NCI-H2227 treated with DMSO at 0.1 percent for 48 hours (cell line): Measurements from ENCODE around the gene ERBB2.
A peak's percentile ranks its signal among the peaks of the same experiment; 100 is the strongest.
"Not testable (repeated sequence)": the region's sequence is repeated elsewhere in the genome, so short reads cannot be mapped to it uniquely, and the experiment has no call there.

Experiments used
- DNase-seq: peaks from one replicate; lab custom pipeline; 2025; lab: John Stamatoyannopoulos, UW

ERBB2 gene

GRCh38 chr17:39745335-39746144 lies 45.7 kb downstream of the ERBB2 start:
- DNase-seq: no peak

GRCh38 chr17:39746145-39746461 lies 46.2 kb downstream of the ERBB2 start:
- DNase-seq: no peak

- no peak for DNase-seq
These were observed 47.9 kb downstream of the ERBB2 start for GRCh38 chr17:39747745-39748144.

- not testable (repeated sequence) for DNase-seq
These were observed 48.7 kb downstream of the ERBB2 start for GRCh38 chr17:39748444-39749034.

GRCh38 chr17:39750131-39751015 lies 50.5 kb downstream of the ERBB2 start:
- no peak for DNase-seq

GRCh38 chr17:39751016-39751543 lies 51.2 kb downstream of the ERBB2 start:
- no peak for DNase-seq

GRCh38 chr17:39751637-39752036 lies 51.8 kb downstream of the ERBB2 start:
- DNase-seq: no peak

GRCh38 chr17:39752241-39752881 lies 52.5 kb downstream of the ERBB2 start:
- no peak for DNase-seq

GRCh38 chr17:39753514-39754160 lies 53.8 kb downstream of the ERBB2 start:
- DNase-seq: no peak

- DNase-seq: peak; percentile 80
These were observed 54.5 kb downstream of the ERBB2 start for GRCh38 chr17:39754161-39754957.

- no peak for DNase-seq
These were observed 55.2 kb downstream of the ERBB2 start for GRCh38 chr17:39754958-39755553.

- DNase-seq: no peak
These were observed 55.9 kb downstream of the ERBB2 start for GRCh38 chr17:39755554-39756379.

- DNase-seq: no peak
These were observed 56.7 kb downstream of the ERBB2 start for GRCh38 chr17:39756380-39757079.

- DNase-seq: no peak
These were observed 57.4 kb downstream of the ERBB2 start for GRCh38 chr17:39757176-39757662.

- no peak for DNase-seq
These were observed 58.3 kb downstream of the ERBB2 start for GRCh38 chr17:39757931-39758873.

GRCh38 chr17:39759204-39759603 lies 59.3 kb downstream of the ERBB2 start:
- DNase-seq: no peak

- no peak for DNase-seq
These were observed 62.1 kb downstream of the ERBB2 start for GRCh38 chr17:39761861-39762496.
